ENCODE data around the gene LIPI. TPM values are rescaled to one million over a fixed set of nuclear protein-coding genes. Genes with fewer than 3 reads are reported as not detected.
"Not testable (repeated sequence)": the region's sequence is repeated elsewhere in the genome, so short reads cannot be mapped to it uniquely, and the experiment has no call there.

Gene LIPI
- polyA plus RNA-seq, 1 experiment, result not detected

DNA sequence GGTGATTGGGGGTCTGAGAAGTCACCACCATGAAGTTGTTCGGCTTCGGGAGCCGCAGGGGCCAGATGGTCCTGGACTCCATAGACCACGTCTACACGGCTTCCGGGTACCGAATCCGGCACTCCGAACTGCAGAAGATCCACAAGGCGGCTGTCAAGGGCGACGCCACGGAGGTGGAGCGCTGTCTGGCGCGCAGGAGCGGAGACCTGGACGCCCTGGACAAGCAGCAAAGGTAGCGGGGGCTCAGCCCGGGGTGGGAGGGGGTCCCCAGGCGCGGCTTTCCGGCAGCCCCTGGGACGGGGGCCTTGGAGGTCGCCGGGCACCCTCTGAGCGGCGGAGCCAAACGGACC is 146.5 kb downstream of the LIPI start:
- H3K27me3 ChIP-seq (ENCODE audit: control insufficient read depth, insufficient read depth, low read length), result no peaks in the 10 kb centered on the region
- peaks cover 26% of the 10 kb centered on the region for H3K9me3 ChIP-seq (ENCODE audit: control insufficient read depth, insufficient read depth, low read length)
- ChIA-PET POLR2A (no interaction called here), CTCF (no interaction called here)
- no peak overlapping the region for H3K4me3 ChIP-seq (ENCODE audit: low read depth, low read length)
- no peak for DNase-seq (ENCODE audit: low read depth, low spot score)
- no peak overlapping the region for H3K27ac ChIP-seq (ENCODE audit: low read depth, low read length)
- TF ChIP-seq, protein P1, sequence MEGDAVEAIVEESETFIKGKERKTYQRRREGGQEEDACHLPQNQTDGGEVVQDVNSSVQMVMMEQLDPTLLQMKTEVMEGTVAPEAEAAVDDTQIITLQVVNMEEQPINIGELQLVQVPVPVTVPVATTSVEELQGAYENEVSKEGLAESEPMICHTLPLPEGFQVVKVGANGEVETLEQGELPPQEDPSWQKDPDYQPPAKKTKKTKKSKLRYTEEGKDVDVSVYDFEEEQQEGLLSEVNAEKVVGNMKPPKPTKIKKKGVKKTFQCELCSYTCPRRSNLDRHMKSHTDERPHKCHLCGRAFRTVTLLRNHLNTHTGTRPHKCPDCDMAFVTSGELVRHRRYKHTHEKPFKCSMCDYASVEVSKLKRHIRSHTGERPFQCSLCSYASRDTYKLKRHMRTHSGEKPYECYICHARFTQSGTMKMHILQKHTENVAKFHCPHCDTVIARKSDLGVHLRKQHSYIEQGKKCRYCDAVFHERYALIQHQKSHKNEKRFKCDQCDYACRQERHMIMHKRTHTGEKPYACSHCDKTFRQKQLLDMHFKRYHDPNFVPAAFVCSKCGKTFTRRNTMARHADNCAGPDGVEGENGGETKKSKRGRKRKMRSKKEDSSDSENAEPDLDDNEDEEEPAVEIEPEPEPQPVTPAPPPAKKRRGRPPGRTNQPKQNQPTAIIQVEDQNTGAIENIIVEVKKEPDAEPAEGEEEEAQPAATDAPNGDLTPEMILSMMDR (IDR thresholded peaks at IDR 0.05; ENCODE audit: low read depth, low read length), result no peak

DNA sequence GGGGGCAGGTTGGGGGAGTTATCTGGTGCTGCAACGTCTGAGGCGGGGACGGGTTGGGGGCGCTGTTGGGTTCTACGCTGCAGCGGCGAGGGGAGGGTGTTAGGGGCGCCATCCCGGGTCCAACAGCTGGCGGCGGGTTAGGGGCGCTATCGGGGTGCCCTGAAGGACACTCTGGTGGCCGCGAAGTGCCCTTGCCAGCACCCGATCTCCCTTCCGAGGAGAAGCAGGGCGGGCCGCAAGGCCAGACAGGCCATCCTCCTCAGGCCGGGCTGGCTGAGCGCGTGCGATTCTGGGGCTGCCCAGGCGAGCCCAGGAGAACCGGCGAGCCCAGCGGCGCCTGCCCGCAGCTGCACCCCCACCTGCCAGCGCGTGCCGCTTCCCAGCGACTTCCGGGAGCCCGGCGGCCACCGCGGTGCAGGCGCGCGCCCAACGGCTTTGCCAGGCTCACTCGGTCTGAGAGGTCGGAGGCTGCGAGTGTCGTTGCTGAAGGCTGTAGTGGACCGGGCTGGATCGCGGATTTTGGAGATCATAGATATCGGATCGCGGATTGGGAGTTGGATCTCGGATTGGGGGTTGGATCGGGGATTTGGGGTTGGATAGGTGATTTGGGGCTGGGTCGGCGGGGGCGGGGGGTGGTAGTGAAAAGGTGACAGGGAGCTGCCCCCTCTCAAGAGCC is 147.0 kb downstream of the LIPI start:
- CTCF ChIA-PET; H3K27ac ChIP-seq (ENCODE audit: low read depth, low read length); DNase-seq (ENCODE audit: low read depth, low spot score); H3K4me3 ChIP-seq (ENCODE audit: low read depth, low read length); H3K27me3 ChIP-seq (ENCODE audit: control insufficient read depth, insufficient read depth, low read length); POLR2A ChIA-PET: not testable (repeated sequence)
- peaks cover 31% of the 10 kb centered on the region for H3K9me3 ChIP-seq (ENCODE audit: control insufficient read depth, insufficient read depth, low read length)

DNA sequence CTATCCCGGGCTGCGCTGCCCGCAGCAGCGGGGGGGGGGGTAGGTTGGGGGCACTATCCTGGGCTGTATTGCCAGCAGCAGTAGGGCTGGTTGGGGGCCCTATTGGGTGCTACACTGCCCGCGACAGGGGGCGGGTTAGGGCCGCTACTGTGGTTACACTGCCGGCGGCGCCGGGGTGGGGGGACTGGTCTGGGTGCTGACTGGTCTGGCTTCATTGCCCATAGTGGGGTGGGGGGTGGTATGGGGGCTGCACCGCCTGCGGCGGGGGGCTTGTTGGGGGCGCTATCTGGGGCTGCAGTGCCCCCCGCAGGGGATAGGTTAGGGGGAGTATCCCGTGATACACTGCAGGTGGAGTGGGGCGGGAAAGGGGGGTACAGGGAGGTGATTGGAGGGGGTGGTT is 148.1 kb downstream of the LIPI start:
- H3K27me3 ChIP-seq (ENCODE audit: control insufficient read depth, insufficient read depth, low read length); POLR2A ChIA-PET; H3K4me3 ChIP-seq (ENCODE audit: low read depth, low read length); DNase-seq (ENCODE audit: low read depth, low spot score); CTCF ChIA-PET; H3K27ac ChIP-seq (ENCODE audit: low read depth, low read length): not testable (repeated sequence)
- peaks cover 37% of the 10 kb centered on the region for H3K9me3 ChIP-seq (ENCODE audit: control insufficient read depth, insufficient read depth, low read length)

DNA sequence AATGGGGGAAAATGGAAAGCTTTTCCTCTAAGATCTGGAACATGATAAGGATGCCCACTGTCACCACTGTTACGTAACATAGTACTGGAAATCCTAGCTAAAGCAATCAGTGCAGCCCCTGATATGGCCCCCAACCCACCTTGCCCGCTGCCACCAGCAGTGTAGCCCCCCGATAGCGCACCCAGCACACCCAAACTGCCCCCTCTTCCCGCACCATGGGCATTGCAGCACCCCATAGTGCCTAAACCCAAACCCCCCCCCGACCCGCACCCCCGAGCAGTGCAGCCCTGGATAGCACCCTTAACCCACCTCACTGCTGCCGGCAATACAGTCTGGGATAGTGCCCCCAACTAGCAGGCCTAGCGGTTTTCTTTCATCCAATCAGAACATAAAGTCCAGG is 148.9 kb downstream of the LIPI start:
- H3K27me3 ChIP-seq (ENCODE audit: control insufficient read depth, insufficient read depth, low read length); CTCF ChIA-PET; DNase-seq (ENCODE audit: low read depth, low spot score); H3K4me3 ChIP-seq (ENCODE audit: low read depth, low read length); H3K27ac ChIP-seq (ENCODE audit: low read depth, low read length); POLR2A ChIA-PET: not testable (repeated sequence)
- peaks cover 46% of the 10 kb centered on the region for H3K9me3 ChIP-seq (ENCODE audit: control insufficient read depth, insufficient read depth, low read length)

DNA sequence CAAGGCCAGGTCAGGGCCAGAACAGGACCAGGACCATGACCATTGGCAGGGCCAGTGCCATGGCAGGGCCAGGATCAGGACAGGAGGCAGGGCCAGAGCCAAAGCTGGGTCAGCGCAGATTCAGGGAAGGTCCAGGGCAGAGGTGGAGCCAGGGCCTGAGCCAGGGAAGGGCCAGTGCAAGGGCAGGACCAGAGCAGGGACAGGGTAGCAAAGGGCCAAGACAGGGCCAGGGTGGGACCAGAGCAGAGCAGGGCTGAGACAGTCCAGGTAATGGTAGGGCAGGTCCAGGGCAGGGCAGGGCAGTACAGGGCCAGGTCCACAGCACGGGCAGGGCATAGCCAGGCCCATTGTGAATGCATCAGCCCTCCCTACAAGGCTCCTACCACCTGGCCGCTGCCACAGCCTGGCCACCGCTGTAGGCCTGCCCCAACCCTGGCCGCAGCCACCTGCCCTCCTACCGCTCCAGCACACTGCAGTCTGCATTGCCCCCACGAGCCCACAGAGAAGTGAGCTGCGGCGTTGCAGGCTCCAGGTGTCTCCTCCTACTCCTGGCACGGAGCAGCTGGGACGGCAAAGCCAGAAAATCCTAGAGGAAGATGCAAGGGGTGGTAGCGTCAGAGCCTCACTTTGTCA is 151.6 kb downstream of the LIPI start:
- H3K27ac ChIP-seq (ENCODE audit: low read depth, low read length); H3K27me3 ChIP-seq (ENCODE audit: control insufficient read depth, insufficient read depth, low read length); POLR2A ChIA-PET; CTCF ChIA-PET; DNase-seq (ENCODE audit: low read depth, low spot score); H3K4me3 ChIP-seq (ENCODE audit: low read depth, low read length): not testable (repeated sequence)
- peaks cover 61% of the 10 kb centered on the region for H3K9me3 ChIP-seq (ENCODE audit: control insufficient read depth, insufficient read depth, low read length)

Small RNA genes within 50 kb of the gene (small RNA-seq; reads per million reads assigned to genes)
- gene RF01518 (ENCODE audit: insufficient read length, low read depth) (not detected), gene RNA5SP488 (ENCODE audit: insufficient read length, low read depth) (not detected)

Other genes with a start within 250 kb of the LIPI start
- not detected in 2 replicates for gene RBM11, start 5.2 kb upstream of the LIPI start, polyA plus RNA-seq (2011; rRNA removed)
- 30.3 and 42.9 TPM in 2 replicates for gene HSPA13, start 172.2 kb upstream of the LIPI start, polyA plus RNA-seq (2011; rRNA removed)

Measured in AG04450 (cell line).